ENCODE data around the gene CCDC186.

DNA sequence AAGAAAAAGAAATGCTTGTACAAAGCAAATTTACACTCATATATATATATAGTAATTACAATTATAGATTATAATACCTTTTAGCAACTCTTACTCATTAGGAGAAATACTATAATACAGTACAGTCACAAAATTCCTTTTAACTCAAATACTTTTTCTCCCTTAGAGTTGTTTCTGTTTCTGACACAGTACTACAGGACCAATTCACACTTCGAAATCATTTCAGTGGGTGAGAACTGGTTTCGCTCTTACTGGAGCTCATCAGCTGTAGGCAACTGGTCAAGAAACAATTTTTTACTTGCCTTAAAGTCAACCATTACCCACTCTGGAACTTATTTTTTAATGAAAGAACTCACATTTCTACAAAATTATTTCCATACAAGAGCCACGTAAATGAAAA lies 6.0 kb downstream of the CCDC186 start:
- TF ChIP-seq POLR2AphosphoS5 (IDR thresholded peaks at IDR 0.05; ENCODE audit: low read depth, low read length) (no peak), POLR2A (IDR thresholded peaks at IDR 0.05; ENCODE audit: borderline replicate concordance, extremely low read depth, insufficient read depth, insufficient read length) (no peak), ELF1 (IDR thresholded peaks at IDR 0.05; ENCODE audit: borderline replicate concordance, low read depth) (no peak), EZH2 (IDR thresholded peaks at IDR 0.05) (no peak), SP1 (IDR thresholded peaks at IDR 0.05; ENCODE audit: low read depth) (no peak), YY1 (IDR thresholded peaks at IDR 0.05; ENCODE audit: extremely low read depth, insufficient replicate concordance, low read depth, low read length) (no peak)
- TF ChIP-seq, protein P1, sequence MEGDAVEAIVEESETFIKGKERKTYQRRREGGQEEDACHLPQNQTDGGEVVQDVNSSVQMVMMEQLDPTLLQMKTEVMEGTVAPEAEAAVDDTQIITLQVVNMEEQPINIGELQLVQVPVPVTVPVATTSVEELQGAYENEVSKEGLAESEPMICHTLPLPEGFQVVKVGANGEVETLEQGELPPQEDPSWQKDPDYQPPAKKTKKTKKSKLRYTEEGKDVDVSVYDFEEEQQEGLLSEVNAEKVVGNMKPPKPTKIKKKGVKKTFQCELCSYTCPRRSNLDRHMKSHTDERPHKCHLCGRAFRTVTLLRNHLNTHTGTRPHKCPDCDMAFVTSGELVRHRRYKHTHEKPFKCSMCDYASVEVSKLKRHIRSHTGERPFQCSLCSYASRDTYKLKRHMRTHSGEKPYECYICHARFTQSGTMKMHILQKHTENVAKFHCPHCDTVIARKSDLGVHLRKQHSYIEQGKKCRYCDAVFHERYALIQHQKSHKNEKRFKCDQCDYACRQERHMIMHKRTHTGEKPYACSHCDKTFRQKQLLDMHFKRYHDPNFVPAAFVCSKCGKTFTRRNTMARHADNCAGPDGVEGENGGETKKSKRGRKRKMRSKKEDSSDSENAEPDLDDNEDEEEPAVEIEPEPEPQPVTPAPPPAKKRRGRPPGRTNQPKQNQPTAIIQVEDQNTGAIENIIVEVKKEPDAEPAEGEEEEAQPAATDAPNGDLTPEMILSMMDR (IDR thresholded peaks at IDR 0.05 in 2 of 3, conservative IDR thresholded peaks at IDR 0.05 in 1 of 3; ENCODE audit: borderline replicate concordance in 1 of 3, insufficient read depth in 1 of 3, low read depth in 2 of 3, low read length in 2 of 3) = no peak
